ENCODE measurements around the gene RALGAPA1. TPM values are rescaled to one million over a fixed set of nuclear protein-coding genes. Genes with fewer than 3 reads are reported as not detected.
"Not testable (repeated sequence)": the region's sequence is repeated elsewhere in the genome, so short reads cannot be mapped to it uniquely, and the experiment has no call there.

RALGAPA1 gene
- total RNA-seq = 41.8 TPM

- peak; percentile 99 for ATAC-seq
These were observed at the start of gene RALGAPA1 for GRCh38 chr14:35808638-35809563. TSS of gene RALGAPA1 (minus strand) at chr14:35809295. CDS start at chr14:35808835, 460 bp downstream.

- peak; percentile 90 for ATAC-seq
These were observed 49.6 kb upstream of the RALGAPA1 start for GRCh38 chr14:35858521-35859209.

GRCh38 chr14:35855876-35856481 lies 46.9 kb upstream of the RALGAPA1 start:
- ATAC-seq = no peak

- ATAC-seq = no peak
These were observed 45.7 kb upstream of the RALGAPA1 start for GRCh38 chr14:35854696-35855270.

DNA sequence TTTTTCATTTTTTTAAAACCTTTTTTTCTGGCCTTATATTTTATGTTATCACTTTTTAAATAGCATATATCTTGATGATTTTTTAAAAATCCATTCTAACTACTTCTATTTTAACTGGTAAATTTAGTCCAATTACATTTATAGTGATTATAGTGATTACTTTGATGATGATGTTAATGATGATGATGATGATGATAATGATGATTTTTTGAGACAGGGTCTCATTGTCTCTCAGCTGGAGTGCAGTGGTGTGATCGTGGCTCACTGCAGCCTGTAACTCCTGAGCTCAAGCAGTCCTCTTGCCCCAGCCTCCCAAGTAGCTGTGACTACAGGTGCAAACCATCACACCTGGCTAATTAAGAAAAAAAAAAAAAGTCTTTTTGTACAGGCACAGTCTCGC lies 44.1 kb upstream of the RALGAPA1 start:
- no peak for ATAC-seq

DNA sequence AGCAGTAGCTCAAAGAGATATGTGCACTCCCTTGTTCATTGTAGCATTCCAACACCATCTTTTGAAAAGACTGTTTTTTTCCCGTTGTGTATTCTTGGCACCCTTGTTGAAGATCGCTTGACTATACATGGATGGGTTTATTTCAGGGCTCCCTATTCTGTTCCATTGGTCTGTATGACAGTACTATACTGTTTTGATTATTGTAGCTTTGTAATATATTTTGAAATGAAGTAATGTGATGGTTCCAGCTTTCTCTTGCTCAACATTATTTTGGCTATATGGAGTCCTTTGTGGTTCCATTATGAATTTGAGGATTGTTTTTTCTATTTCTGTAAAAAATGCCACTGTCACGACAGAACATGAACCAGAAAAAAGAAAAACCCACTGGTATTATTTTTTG lies 42.7 kb upstream of the RALGAPA1 start:
- no peak for ATAC-seq

- ATAC-seq = no peak
These were observed 40.0 kb upstream of the RALGAPA1 start for GRCh38 chr14:35849122-35849521.

DNA sequence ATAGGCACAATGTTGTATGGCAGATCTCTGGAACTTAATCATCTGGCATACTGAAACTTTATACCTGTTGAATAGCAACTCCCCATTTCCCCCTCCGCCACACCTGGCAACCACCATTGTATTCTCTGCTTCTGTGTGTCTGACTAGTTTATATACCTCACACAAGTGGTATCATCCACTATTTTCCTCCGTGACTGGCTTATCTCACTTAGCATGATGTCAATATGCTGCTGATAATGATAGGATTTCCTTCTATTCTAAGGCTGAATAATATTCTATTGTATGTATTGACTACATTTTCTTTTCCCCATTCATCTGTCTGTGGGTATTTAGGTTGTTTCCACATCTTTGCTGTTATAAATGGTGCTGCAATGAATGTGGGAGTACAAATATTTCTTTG lies 38.5 kb upstream of the RALGAPA1 start:
- no peak for ATAC-seq

- no peak for ATAC-seq
These were observed 35.4 kb upstream of the RALGAPA1 start for GRCh38 chr14:35844494-35844893.

- ATAC-seq = not testable (repeated sequence)
These were observed 33.1 kb upstream of the RALGAPA1 start for GRCh38 chr14:35842245-35842644.

GRCh38 chr14:35841704-35842103 lies 32.6 kb upstream of the RALGAPA1 start:
- ATAC-seq = not testable (repeated sequence)

DNA sequence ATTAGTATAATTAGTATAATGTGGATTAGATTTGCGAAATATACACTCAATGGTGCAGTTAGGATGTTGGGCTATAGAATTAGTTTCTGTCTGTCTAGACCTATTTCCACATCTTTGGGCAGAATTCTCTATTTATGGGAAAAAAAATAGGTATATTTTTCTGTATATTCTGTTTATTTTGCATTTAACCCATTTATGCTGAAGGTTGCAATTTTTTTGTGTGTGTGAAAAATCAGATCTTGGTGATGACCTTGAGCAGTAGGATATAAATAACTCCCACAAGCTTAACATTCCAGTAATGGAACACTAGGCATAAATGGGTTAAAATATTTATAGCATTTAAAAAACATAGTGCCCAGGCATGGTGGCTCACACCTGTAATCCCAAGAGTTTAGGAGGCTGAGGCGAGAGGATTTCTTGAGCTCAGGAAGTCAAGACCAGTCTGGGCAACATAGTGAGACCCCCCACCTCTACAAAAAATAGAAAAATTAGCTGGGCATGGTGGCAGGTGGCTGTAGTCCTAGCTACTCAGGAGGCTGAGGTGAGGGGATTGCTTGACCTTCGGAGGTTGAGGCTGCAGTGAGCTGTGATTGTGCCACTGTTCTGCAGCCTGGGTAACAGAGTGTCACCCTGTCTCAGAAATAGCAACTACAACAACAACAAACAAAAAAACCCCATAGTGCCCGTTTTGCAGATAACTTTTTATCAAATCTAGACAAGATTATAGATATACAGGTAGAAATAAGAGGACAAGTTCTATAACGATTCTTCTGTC lies 26.3 kb upstream of the RALGAPA1 start:
- no peak for ATAC-seq

DNA sequence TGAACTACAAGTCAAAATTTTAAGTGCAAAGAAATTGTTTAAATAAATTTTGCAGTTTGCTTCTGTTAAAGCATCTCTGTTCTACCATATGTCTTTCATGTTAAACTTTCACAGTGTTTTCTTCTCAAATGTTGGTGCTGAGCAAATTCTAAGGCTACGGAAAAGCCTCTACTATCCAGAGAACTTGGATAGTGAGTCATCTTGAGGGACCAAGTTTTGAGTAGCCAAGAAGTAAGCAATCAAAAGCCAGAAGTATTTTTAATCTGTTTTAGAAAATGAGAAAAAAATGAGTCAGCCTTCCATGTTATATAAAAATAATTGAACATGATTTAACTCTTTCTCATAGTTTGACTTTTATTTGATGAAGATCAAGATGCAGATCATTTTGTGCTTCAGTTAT lies 20.4 kb upstream of the RALGAPA1 start:
- no peak for ATAC-seq

- ATAC-seq = no peak
These were observed 18.8 kb upstream of the RALGAPA1 start for GRCh38 chr14:35827678-35828472.

DNA sequence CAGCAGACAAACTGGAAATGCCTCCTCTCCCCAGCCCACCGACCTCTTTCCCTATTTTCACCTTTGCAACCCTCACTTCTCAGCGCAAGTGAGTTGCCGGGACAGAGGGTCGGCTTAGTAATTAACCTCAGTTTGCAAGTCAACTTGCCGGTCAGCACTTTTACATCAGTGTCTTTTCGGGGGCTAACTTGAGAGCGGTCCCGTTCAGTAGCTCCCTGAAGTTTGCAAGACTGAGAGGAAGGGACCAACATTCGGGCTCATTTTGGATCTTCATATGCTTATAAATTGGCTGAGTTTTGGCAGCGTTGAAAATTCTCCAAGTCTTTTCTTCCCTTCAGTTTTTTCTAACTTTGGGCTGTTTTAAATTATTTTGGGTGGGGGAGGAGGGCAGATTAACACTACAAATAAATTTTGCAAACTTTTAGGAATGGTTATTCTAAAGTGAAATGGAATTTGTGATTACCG lies 17.9 kb upstream of the RALGAPA1 start:
- no peak for ATAC-seq

- peak; percentile 98 for ATAC-seq
These were observed 17.3 kb upstream of the RALGAPA1 start, which contains the start of gene BRMS1L for GRCh38 chr14:35826218-35826951. TSS of gene BRMS1L (plus strand) at chr14:35826338. CDS start at chr14:35826517, 179 bp downstream.

- ATAC-seq = no peak
These were observed 16.8 kb upstream of the RALGAPA1 start for GRCh38 chr14:35825968-35826217.

DNA sequence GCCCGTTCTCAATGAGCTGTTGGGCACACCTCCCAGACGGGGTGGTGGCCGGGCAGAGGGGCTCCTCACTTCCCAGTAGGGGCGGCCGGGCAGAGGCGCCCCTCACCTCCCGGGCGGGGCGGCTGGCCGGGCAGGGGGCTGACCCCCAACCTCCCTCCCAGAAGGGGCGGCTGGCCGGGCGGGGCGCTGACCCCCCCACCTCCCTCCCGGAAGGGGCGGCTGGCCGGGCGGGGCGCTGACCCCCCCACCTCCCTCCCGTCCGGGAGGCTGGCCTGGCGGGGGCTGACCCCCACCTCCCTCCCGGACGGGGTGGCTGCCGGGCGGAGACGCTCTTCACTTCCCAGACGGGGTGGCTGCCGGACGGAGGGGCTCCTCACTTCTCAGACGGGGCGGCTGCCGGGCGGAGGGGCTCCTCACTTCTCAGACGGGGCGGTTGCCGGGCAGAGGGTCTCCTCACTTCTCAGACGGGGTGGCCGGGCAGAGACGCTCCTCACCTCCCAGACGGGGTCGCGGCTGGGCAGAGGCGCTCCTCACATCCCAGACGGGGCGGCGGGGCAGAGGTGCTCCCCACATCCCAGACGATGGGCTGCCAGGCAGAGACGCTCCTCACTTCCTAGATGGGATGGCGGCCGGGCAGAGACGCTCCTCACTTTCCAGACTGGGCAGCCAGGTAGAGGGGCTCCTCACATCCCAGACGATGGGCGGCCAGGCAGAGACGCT lies 15.5 kb upstream of the RALGAPA1 start:
- not testable (repeated sequence) for ATAC-seq

DNA sequence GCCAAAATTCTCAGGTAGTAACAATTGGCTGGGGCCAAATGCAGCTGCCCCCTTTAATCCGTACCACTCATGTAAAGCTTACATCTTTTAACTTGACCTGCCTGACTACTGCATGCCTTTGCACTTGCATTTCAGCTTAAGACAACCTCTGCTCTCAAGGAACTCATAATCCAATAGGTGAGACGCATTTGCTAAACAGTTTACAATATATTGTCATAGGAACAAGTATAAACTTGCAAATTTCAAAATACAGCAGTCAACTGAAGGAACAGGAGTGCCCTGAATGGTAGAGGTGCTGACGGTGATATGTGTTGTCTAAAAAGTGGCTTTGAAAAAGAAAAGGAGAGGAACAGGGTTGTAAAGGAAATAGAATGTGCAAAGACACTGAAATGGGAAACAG lies 13.4 kb upstream of the RALGAPA1 start:
- peak; percentile 25 for ATAC-seq

Measured in esophagus mucosa (tissue), 1 donor.